ELF-1 (cell line): ENCODE measurements around the gene CYP2A7.
"Not testable (repeated sequence)": the region's sequence is repeated elsewhere in the genome, so short reads cannot be mapped to it uniquely, and the experiment has no call there.

Source experiments
- DNase-seq: peaks from one replicate; pipeline ENCODE4 v3.0.0-alpha.2; 2016; ENCODE audit warnings: low read depth, low spot score

Gene CYP2A7

DNA sequence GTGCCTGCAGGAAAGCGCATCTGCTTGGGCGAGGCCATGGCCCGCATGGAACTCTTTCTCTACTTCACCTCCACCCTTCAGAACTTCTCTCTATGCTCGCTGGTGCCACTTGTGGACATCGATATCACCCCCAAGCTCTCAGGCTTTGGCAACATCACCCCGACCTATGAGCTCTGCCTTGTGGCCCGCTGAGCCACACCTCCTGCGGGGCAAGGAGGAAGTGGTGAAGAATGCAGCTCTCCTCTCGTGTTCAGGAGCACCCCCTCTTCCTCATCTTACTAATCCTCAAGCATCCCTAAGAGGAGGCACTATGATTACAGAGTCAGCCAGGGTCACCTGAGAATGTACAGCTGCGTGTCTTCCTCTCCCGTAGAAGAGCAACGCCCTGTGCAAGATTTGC is 17.9 kb upstream of the CYP2A7 start:
- DNase-seq = not testable (repeated sequence)

DNA sequence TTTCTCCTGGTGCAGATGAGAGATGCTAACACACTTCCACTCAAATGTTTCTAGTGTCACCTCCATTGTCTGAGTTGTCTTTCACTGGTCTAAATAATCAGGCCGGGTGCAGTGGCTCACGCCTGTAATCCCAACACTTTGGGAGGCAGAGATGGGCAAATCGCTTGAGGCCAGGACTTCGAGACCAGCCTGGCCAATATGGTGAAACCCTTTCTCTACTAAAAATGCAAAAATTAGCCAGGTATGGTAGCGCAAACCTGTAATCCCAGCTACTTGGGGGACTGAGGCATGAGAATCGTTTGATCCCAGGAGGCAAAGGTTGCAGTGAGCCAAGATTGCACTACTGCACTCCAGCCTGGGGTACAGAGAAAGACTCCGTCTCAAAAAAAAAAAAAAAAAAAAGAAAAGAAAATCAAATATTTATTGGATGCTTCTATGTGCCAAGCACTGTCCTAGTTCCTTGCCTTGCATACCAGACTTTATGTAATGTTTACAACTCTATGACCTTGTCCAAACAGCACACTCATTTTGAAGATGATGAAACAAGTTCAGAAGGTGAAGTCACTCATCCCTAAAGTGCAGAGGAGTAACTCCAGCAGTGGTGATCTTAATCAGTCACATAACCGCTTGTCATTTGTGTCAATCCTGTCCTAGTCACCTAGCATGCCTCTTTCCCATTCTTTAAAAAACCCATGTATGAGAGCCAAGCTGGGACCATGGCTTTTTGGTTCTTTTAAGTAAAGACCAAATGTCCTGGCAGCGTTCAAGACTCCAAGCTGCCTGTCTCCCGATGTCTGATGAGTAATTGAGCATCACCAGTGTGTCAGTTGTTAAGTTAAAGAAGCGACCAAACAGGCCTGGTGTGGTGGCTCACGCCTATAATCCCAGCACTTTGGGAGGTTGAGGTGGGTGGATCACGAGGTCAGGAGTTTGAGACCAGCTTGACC is 15.1 kb upstream of the CYP2A7 start:
- DNase-seq = not testable (repeated sequence)

DNA sequence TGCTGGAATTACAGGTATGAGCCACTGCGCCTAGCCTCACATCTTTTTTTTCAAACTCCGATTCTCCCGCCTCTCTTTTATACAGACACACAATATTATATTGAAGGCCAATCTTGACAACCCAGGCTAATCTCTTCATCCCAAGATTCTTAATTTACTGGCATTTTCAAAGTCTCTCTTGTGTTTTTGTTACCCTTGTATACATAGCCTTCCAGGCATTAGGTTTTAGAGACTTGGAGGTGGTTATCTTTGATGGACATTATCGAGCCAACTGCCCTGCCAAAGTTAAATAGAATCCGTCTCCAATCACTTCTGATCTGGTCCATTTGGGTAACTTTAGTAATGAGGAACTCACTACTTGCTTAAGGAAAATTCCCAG is 14.4 kb upstream of the CYP2A7 start:
- DNase-seq = no peak

DNA sequence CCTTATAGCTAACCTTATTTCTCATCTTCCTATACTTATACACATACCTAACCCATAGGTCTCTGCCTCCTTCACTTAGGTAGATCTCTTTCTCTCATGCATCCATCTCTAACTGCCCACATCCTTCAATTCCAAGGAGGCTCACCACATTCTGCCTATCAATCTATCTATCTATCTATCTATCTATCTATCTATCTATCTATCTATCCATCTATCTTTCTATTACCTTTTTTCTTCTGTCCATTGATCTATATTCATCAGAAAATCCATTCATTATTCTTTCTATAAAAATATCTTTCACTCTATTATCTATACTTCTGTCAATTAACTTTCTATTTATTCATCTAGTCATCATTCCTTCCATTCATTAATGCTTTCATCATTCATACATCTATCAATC is 11.1 kb upstream of the CYP2A7 start:
- DNase-seq = no peak

DNA sequence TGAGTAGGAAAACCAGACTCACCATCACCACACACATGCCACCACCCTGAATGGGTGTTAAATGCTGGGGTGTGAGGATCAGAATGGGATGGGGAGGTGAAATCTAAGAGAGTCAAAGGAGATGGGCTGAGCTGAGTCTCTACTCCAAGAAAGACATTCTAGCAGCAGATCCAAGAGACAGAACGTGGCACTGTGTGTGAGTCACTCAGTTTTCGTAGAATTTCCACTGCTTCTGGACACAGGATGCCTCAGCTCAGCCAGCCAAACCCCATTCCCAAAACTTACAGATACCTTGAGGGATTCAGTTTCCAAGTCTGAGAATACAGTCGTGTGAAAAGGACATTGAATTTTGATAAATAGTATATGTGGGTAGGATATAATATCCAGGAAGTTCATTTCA is 7.3 kb upstream of the CYP2A7 start:
- no peak for DNase-seq

DNA sequence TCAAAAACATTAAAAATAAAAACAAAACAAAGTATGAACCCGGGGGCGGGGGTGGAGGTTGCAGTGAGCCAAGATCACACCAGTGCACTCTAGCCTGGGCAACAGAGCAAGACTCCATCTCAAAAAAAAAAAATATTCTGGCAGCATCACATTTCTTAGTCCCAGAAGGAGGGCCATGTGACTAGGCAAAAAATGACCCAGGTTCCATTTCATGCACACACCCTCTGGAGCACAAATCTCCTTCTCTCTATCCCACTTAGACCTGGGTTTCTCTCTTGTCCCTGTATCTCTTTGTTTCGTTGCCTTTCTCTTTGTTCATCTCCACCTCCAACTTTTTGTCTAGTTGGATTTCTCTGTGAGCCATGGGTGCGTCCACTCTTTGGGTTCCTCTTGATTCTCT is 6.2 kb upstream of the CYP2A7 start:
- no peak for DNase-seq

DNA sequence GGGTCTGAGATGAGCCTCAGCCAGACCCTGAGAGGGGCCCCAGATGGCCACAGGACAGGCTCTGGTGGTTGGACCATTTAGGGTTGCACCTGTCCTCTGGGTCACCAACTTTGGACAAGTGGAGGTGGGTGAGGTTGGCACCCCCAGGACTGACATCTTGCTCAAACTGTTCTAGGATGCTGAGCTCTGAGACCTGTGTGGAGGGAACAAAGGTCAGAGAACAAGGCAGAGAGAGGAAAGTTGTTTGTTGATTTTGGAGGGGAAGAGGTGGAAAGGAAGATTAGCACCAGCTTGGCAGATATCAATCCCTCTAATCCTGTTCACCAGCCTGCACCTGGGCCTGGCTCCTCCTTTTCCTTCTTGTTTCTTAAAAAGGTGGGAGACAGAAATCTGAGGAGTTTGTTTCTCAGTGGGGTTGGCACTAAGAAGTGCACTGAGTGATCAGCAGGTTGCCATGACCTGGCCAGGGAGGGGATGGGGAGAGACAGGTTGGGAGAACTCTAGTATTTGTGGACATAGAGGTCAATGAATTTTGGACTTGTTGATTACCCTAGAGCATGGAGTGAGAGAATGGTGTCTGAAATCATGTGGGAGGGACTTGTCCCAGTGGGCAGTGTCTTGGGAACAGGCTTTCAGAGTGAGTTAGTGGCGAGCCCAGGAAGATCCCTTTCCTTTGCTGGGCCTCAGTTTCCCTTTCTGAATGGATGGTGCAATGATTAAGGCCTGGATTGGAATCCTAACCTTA is 2.3 kb upstream of the CYP2A7 start:
- DNase-seq = not testable (repeated sequence)

DNA sequence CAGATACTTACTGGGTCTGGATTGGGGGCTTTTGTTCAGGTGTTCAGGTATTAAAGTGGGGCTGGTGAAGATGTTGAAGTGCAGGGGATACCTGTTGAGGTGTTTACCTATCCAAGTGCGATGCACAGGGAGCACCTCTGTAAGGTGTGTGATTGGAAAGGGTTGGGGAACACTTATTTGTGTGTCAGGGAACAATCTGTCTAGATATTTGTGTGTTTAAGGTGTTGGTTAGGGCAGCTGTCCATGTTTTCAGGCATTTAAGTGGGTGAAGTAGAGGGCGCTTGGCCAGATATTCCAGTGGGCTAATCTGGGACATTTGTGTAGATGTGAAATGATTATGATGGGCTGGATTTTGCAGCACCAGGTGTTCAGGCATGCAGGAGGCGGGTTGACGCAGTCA is 2.7 kb downstream of the CYP2A7 start:
- DNase-seq = not testable (repeated sequence)

DNA sequence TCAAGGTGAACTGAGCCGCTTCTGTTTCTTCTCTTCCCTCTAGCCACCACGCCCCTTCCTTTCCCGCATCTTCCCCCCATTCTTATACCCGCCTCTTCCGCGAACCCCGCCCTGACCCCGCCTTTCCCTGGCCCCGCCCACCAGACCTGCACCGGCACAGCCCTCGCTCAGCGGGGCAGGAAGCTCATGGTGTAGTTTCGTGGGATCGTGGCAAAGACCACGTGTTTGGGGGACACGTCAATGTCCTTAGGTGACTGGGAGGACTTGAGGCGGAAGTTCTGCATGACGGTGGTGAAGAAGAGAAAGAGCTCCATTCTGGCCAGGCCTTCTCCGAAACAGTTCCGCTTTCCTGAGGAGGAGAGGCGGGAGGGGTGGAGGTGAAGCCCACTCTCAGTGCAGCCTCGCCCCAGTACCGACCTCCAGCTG is 6.5 kb downstream of the CYP2A7 start:
- peak; percentile 24 for DNase-seq

DNA sequence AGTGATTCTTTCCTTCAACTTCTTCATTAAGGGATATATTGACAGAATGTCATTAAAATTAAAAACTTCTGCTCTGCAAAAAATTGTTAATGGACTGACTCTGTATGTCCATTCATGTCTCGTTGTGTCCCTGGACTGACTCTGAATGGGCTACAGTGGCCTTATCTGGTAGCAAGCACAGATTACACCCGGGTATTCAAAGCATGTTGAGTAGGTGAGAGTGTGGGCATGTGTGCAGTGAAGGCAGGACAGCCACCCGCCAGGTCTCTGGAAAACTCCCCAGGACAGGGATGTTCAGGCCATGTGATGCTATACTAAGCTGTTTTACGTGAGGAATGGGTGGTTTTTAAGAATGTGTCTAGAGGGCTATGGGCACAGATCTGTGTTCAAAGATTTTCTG is 7.2 kb downstream of the CYP2A7 start:
- not testable (repeated sequence) for DNase-seq

DNA sequence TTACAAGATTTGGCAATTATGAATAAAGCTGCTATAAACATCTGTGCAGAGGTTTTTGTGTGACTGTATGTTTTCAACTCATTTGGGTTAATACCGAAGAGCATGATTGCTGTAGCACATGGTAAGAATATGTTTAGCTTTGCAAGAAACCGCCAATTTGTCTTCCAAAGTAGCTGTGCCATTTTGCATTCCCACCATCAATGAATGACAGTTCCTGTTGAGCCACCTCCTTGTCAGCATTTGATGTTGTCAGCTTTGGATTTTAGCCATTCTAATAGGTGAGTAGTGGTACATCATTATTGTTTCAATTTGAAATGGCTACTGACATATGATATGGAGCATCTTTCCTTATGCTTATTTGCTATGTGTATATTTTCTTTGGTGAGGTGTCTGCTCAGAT is 8.2 kb downstream of the CYP2A7 start:
- not testable (repeated sequence) for DNase-seq

DNA sequence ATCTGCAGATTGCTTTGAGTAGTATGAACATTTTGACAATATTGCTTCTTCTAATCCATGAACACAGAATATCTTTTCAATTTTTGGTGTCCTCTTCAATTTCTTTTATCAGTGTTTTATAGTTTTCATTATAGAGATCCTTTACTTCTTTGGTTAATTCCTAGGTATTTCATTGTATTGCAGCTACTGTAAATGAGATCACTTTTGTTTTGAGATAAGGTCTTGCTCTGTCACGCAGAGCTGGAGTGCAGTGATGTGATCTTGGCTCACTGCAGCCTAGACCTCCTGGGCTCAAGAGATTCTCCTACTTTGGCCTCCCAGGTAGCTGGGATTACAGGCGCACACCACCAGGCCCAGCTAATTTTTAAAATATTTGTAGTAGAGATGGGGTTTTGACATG is 9.8 kb downstream of the CYP2A7 start:
- no peak for DNase-seq

DNA sequence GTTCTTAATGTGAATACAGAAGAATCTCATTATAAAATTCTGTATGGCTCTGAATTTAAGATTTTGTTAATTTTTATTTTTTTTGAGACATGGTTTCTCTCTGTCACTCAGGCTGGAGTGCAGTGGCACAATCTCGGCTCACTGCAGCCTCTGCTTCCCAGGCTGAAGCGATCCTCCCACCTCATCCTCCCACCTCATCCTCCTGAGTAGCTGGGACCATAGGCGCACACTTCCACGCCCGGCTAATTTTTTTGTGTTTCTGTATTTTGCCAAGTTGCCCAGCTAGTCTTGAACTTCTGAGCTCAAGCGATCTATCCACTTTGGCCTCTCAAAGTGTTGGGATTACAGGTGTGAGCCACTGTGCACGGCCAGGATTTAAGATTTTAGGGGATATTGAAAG is 14.3 kb downstream of the CYP2A7 start:
- DNase-seq = no peak

DNA sequence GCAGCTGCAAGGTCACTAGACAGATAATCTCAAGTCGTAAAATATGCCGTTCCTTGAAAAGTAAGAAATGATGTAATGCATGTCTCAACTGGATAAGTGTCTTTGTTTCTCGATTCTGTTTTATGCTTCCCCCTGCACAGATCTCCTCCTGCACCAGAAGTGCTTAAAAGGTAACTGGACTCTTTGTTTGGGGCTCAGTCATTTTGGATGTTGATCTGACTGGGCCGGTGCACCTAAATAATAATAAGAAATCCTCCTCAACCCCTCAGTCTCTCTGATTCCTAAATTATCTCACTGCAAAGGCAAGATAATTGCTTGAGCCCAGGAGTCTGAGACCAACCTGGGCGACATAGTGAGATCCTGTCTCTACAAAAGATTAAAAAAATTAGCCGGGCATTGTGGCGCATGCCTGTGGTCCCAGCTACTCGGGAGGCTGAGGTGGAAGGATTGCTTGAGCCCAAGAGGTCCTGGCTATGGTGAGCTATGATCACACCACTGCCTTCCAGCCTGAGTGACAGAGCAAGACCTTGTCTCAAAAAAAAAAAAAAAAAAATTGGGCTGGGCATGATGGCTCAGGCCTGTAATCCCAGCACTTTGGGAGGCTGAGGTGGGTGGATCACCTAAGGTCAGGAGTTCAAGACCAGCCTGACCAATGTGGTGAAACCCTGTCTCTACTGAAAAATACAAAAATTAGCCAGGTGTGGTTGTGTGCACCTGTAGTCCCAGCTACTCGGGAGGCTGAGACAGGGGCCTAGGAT is 17.1 kb downstream of the CYP2A7 start:
- not testable (repeated sequence) for DNase-seq

DNA sequence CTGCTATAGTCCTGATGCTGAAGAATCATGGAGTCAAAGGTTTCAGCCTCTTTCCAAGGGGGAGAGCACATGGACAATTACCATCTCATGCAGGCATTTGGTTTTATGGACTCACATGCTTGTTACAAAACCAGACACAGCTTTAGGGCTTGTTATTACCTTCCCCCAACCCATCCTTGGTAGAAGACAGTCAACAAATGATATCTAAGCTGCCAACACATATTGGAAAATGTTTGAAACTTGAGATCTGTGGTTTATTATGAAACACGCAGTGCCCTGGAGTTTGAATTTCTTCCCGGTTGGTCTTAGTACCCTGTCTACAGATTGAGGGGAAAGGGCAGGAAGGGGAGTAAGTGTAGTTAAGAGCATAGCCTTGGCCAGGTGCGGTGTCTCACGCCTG is 19.2 kb downstream of the CYP2A7 start:
- DNase-seq = peak; percentile 2

DNA sequence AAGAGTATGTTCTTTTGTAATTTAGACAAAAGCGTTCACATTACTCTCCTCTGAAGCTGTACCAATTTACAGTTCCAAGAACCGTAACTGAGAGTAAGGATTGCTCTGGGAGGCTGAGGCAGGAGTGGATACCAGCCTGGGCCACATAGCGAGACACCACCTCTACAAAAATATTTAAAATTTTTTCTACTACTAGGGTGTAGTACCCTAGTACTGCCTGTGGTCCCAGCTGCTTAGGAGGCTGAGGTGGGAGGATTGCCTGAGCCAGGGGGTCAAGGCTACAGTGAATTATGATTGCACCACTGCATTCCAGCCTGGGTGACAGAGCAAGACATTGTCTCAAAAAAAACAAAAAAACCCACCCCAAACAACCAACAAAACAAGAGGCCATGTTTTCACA is 19.7 kb downstream of the CYP2A7 start:
- DNase-seq = no peak

DNA sequence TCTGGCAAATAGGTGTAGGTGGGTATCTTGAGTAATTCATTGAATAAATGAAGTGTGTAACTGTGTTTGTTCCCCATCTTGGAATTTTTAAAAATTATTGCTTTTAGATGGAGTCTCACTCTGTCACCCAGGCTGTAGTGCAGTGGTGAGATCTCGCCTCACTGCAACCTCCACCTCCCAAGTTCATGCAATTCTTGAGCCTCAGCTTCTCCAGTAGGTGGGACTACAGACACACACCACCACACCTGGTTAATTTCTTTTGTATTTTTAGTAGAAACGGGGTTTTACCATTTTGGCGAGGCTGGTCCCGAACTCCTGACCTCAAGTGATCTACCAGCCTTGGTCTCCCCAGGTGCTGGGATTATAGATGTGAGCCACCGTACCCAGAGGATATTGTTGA is 23.9 kb downstream of the CYP2A7 start:
- no peak for DNase-seq

DNA sequence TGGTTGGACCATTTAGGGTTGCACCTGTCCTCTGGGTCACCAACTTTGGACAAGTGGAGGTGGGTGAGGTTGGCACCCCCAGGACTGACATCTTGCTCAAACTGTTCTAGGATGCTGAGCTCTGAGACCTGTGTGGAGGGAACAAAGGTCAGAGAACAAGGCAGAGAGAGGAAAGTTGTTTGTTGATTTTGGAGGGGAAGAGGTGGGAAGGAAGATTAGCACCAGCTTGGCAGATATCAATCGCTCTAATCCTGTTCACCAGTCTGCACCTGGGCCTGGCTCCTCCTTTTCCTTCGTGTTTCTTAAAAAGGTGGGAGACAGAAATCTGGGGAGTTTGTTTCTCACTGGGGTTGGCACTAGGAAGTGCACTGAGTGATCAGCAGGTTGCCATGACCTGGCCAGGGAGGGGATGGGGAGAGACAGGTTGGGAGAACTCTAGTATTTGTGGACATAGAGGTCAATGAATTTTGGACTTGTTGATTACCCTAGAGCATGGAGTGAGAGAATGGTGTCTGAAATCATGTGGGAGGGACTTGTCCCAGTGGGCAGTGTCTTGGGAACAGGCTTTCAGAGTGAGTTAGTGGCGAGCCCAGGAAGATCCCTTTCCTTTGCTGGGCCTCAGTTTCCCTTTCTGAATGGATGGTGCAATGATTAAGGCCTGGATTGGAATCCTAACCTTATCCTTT is 29.4 kb downstream of the CYP2A7 start:
- not testable (repeated sequence) for DNase-seq

DNA sequence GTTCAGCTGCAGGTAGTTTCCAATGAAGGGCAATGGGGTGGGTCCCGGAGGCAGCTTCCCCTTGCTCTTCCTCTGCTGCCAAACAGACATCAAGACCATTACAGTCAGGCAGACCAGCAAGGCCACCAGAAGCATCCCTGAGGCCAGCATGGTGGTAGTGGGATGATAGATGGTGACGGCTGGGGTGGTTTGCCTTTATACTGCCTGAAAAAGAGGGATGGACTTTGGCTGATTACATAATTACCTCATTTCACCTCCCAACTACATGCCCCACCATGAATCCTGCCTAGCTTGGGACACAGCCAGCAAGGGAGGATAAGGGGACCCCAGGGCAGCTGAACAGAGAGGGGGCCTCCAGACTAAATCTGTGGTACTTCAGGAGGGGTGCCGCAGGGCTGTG is 31.8 kb downstream of the CYP2A7 start, which contains the start of gene CYP2A6:
CYP2A6 (minus strand) TSS at position 171 of the 400 bp plus-strand sequence; CDS start at position 150, 21 bp downstream.
- not testable (repeated sequence) for DNase-seq

DNA sequence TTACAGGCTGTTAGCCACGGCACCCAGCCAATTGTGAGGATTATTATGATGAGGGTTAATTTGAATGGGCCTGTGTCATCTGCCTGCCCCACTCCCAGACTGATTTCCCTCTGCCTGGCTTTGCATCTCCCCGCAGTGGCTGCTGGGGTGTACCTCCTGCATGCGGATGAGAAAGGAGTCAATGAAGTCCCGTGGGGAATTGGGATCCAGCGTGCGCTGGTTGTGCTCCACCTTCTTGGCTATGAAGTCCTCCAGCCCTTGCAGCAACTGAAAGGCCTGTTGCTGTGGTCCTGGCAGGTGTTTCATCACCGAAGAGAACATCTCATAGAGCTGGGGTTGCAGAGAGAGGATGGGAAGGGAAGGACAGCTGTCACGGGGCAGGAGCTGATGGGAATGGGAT is 35.3 kb downstream of the CYP2A7 start:
- not testable (repeated sequence) for DNase-seq

DNA sequence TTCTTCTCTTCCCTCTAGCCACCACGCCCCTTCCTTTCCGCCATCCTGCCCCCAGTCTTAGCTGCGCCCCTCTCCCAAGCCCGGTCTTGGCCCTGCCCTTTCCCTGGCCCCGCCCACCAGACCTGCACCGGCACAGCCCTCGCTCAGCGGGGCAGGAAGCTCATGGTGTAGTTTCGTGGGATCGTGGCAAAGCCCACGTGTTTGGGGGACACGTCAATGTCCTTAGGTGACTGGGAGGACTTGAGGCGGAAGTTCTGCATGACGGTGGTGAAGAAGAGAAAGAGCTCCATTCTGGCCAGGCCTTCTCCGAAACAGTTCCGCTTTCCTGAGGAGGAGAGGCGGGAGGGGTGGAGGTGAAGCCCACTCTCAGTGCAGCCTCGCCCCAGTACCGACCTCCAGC is 38.4 kb downstream of the CYP2A7 start:
- peak; percentile 27 for DNase-seq
